ENCODE results near the gene LGALS1. TPM values are rescaled to one million over a fixed set of nuclear protein-coding genes. Genes with fewer than 3 reads are reported as not detected.

LGALS1 gene
- total and polyA plus RNA-seq, 2 donors (not counting 1 experiment from before 2014, with no cell fraction given) = 106 to 207 TPM

DNA sequence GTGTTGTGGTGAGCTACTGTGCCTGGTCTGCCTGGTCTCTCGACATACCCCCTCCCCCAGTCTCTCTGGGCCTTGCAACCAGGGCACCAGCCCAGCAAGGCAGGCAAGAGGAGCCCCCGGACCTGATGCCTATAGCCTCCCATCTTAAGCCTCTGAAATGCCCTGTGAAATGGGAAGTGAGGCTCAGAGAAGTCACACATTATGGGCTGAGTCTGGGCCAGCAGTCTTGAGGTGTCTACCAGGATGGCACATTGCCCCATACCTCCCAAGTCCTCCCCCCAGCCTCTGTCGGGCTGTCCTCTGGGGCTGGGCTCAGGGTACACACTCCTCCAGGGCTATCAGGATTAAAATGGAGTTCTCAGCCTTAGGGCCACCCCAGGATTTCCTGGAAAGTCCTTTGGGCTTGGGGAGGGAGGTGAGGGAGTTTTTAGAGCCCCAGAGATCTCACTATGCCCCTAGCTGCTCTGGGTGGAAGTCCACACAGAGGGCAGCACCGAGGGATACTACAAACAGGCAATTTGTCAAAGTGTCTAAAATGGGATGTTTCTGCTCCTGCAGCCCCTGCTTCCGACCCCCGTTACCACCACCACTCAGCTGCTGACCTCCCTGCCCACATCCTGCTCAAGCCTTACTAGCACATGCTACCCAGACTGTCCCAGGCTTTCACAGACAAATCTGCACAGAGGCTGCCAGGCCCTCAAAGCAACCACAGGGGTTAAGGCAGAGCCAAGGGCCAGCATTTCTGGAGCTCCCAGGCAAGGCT is 39.1 kb upstream of the LGALS1 start:
- TF ChIP-seq EZH2 (IDR thresholded peaks at IDR 0.05; ENCODE audit: borderline replicate concordance, insufficient read depth, low read depth, low read length, poor library complexity, severe bottlenecking) = no peak
- TF ChIP-seq, protein P1, sequence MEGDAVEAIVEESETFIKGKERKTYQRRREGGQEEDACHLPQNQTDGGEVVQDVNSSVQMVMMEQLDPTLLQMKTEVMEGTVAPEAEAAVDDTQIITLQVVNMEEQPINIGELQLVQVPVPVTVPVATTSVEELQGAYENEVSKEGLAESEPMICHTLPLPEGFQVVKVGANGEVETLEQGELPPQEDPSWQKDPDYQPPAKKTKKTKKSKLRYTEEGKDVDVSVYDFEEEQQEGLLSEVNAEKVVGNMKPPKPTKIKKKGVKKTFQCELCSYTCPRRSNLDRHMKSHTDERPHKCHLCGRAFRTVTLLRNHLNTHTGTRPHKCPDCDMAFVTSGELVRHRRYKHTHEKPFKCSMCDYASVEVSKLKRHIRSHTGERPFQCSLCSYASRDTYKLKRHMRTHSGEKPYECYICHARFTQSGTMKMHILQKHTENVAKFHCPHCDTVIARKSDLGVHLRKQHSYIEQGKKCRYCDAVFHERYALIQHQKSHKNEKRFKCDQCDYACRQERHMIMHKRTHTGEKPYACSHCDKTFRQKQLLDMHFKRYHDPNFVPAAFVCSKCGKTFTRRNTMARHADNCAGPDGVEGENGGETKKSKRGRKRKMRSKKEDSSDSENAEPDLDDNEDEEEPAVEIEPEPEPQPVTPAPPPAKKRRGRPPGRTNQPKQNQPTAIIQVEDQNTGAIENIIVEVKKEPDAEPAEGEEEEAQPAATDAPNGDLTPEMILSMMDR (IDR thresholded peaks at IDR 0.05) = no peak
- POLR2A ChIA-PET = interaction anchor here (0.6 to 2.0 kb wide), 5 partner anchors 10 to 861 kb away, joined by 3 to 11 read pairs (median 5); partner anchors contain the start of gene GGA1
- CTCF ChIA-PET = interaction anchor here (1.8 to 22.4 kb wide), 3 partner anchors 16 to 42 kb away, joined by 8 to 620 read pairs (median 501); partner anchors contain the start of genes GGA1, LGALS1, NOL12 and PDXP
- Histone ChIP-seq H3K4me2 (replicated peaks; ENCODE audit: low read depth, low read length, poor library complexity, severe bottlenecking) (peak overlapping the region; percentile 30), H3K4me1 (ENCODE audit: control insufficient read depth in 2 of 2, insufficient read depth in 2 of 2, low read length in 2 of 2) (peaks cover 75 to 88% of the 10 kb centered on the region in 2 donors), H3K27me3 (replicated peaks in 1 of 4; ENCODE audit: control extremely low read depth in 1 of 4, control insufficient read depth in 3 of 4, insufficient read depth in 4 of 4, low read length in 3 of 4) (no peaks in the 10 kb centered on the region), H3K36me3 (replicated peaks in 1 of 2; ENCODE audit: control extremely low read depth in 1 of 2, control insufficient read depth in 1 of 2, extremely low read depth in 1 of 2, insufficient read depth in 2 of 2, low read length in 1 of 2) (peaks cover 0 to 8% of the 10 kb centered on the region in 2 experiments), H3K4me3 (ENCODE audit: control extremely low read depth in 1 of 5, extremely low read depth in 1 of 5, insufficient read depth in 1 of 5, low read depth in 2 of 5, low read length in 4 of 5) (no peak overlapping the region), H2AFZ (ENCODE audit: insufficient read depth, low read depth, low read length, poor library complexity, severe bottlenecking) (no peak overlapping the region), H4K20me1 (ENCODE audit: control insufficient read depth, insufficient read depth, low read length, poor library complexity, severe bottlenecking) (no peaks in the 10 kb centered on the region), H3K9ac (ENCODE audit: low read length) (no peak overlapping the region), H3K9me3 (ENCODE audit: control extremely low read depth in 1 of 3, control insufficient read depth in 2 of 3, insufficient read depth in 1 of 3, low read length in 2 of 3) (no peaks in the 10 kb centered on the region), H3K27ac (ENCODE audit: low read length in 2 of 2) (peak overlapping the region; percentile 46 to 68), H3K79me2 (ENCODE audit: control insufficient read depth, insufficient read depth, low read length) (peaks cover 12% of the 10 kb centered on the region)
- DNase-seq = no peak
- no peak for ATAC-seq (ENCODE audit: low read depth)
- H3K4me3 Mint-ChIP-seq = peak overlapping the region; percentile 23
- H3K27me3 Mint-ChIP-seq = no peaks in the 10 kb centered on the region
- H3K9me3 Mint-ChIP-seq (ENCODE audit: insufficient read depth) = no peaks in the 10 kb centered on the region
- intact Hi-C loops (cut with micrococcal nuclease) = no loop called here
- peak overlapping the region; percentile 78 for H3K27ac Mint-ChIP-seq
- H3K4me1 Mint-ChIP-seq = peaks cover 73% of the 10 kb centered on the region
- 14% methylated on average over 3 of the region's 6 CpGs for WGBS (ENCODE audit: insufficient coverage)

DNA sequence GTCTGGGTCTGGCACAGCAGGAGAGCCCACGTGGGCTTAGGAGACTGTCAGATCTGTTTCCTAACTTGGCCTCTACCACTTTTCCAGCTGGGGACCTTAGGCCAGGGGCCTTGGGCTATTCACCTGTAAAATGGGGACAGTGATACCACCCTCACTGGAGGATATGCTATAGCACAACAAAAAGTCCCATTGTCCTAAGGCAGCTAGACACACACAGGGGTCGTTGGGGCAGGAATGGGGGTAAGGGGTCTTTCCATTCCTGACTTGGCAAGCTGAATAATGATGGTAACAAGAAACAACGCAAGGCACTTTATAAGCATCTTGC is 38.5 kb upstream of the LGALS1 start:
- Mint-ChIP-seq H3K27ac (peak overlapping the region; percentile 78), H3K4me3 (no peak overlapping the region), H3K27me3 (no peaks in the 10 kb centered on the region), H3K4me1 (peaks cover 75% of the 10 kb centered on the region), H3K9me3 (ENCODE audit: insufficient read depth) (no peaks in the 10 kb centered on the region)
- peak overlapping the region; percentile 46 to 68 for H3K27ac ChIP-seq (ENCODE audit: low read length in 2 of 2)
- no peak for TF ChIP-seq EZH2 (IDR thresholded peaks at IDR 0.05; ENCODE audit: borderline replicate concordance, insufficient read depth, low read depth, low read length, poor library complexity, severe bottlenecking)
- TF ChIP-seq, protein P1 (IDR thresholded peaks at IDR 0.05) = no peak
- CTCF ChIA-PET = interaction anchor here (1.8 to 22.4 kb wide), 3 partner anchors 17 to 41 kb away, joined by 8 to 620 read pairs (median 501); partner anchors contain the start of genes GGA1, LGALS1, NOL12 and PDXP
- no peak overlapping the region for H3K4me3 ChIP-seq (ENCODE audit: control extremely low read depth in 1 of 5, extremely low read depth in 1 of 5, insufficient read depth in 1 of 5, low read depth in 2 of 5, low read length in 4 of 5)
- intact Hi-C loops (cut with micrococcal nuclease) = no loop called here
- H3K27me3 ChIP-seq (replicated peaks in 1 of 4; ENCODE audit: control extremely low read depth in 1 of 4, control insufficient read depth in 3 of 4, insufficient read depth in 4 of 4, low read length in 3 of 4) = no peaks in the 10 kb centered on the region
- H3K36me3 ChIP-seq (replicated peaks in 1 of 2; ENCODE audit: control extremely low read depth in 1 of 2, control insufficient read depth in 1 of 2, extremely low read depth in 1 of 2, insufficient read depth in 2 of 2, low read length in 1 of 2) = peaks cover 0 to 8% of the 10 kb centered on the region in 2 experiments
- ATAC-seq (ENCODE audit: low read depth) = no peak
- H3K9me3 ChIP-seq (ENCODE audit: control extremely low read depth in 1 of 3, control insufficient read depth in 2 of 3, insufficient read depth in 1 of 3, low read length in 2 of 3) = no peaks in the 10 kb centered on the region
- H3K4me2 ChIP-seq (replicated peaks; ENCODE audit: low read depth, low read length, poor library complexity, severe bottlenecking) = peak overlapping the region; percentile 94
- no peak overlapping the region for H3K9ac ChIP-seq (ENCODE audit: low read length)
- no peak overlapping the region for H2AFZ ChIP-seq (ENCODE audit: insufficient read depth, low read depth, low read length, poor library complexity, severe bottlenecking)
- peaks cover 75 to 89% of the 10 kb centered on the region in 2 donors for H3K4me1 ChIP-seq (ENCODE audit: control insufficient read depth in 2 of 2, insufficient read depth in 2 of 2, low read length in 2 of 2)
- POLR2A ChIA-PET = interaction anchor here (0.6 to 2.0 kb wide), 4 partner anchors 10 to 861 kb away, joined by 3 to 11 read pairs (median 8); no protein-coding TSS in a partner anchor
- DNase-seq = no peak
- H4K20me1 ChIP-seq (ENCODE audit: control insufficient read depth, insufficient read depth, low read length, poor library complexity, severe bottlenecking) = peaks cover 2% of the 10 kb centered on the region
- WGBS (ENCODE audit: insufficient coverage) = 8% methylated on average over 1 of the region's 3 CpGs
- peaks cover 12% of the 10 kb centered on the region for H3K79me2 ChIP-seq (ENCODE audit: control insufficient read depth, insufficient read depth, low read length)

All from B cell (primary cell).